ENCODE measurements around the gene VWA5B1. TPM values are rescaled to one million over a fixed set of nuclear protein-coding genes. Genes with fewer than 3 reads are reported as not detected.

The VWA5B1 gene
- total RNA-seq, 2 experiments from 2014 or later, result not detected

GRCh38 chr1:20344738-20345137 is 54.1 kb downstream of the VWA5B1 start:
- intact Hi-C loops (cut with micrococcal nuclease), result no loop called here
- DNase-seq, result no peak
- POLR2A ChIA-PET, result no interaction called here
- ATAC-seq, result no peak
- Mint-ChIP-seq H3K27ac (no peak overlapping the region), H3K9me3 (peaks cover 5% of the 10 kb centered on the region), H3K4me3 (no peak overlapping the region), H3K36me3 (ENCODE audit: low read depth) (no peaks in the 10 kb centered on the region), H3K4me1 (ENCODE audit: low read depth) (peaks cover 6% of the 10 kb centered on the region), H3K27me3 (peaks cover 30% of the 10 kb centered on the region)
- no peak for TF ChIP-seq CTCF (IDR thresholded peaks at IDR 0.05)
- CTCF ChIA-PET, result interaction anchor here (0.7 to 1.5 kb wide), 2 partner anchors 17 to 133 kb away, joined by 3 to 6 read pairs; no protein-coding TSS in a partner anchor

GRCh38 chr1:20345419-20345818 is 54.7 kb downstream of the VWA5B1 start:
- intact Hi-C loops (cut with micrococcal nuclease), result no loop called here
- Mint-ChIP-seq H3K4me1 (ENCODE audit: low read depth) (peaks cover 6% of the 10 kb centered on the region), H3K36me3 (ENCODE audit: low read depth) (no peaks in the 10 kb centered on the region), H3K27me3 (peaks cover 30% of the 10 kb centered on the region), H3K4me3 (no peak overlapping the region), H3K27ac (no peak overlapping the region), H3K9me3 (peaks cover 5% of the 10 kb centered on the region)
- DNase-seq, result no peak
- no peak for ATAC-seq
- CTCF ChIA-PET, result interaction anchor here (0.7 to 1.5 kb wide), 2 partner anchors 16 to 133 kb away, joined by 3 to 6 read pairs; no protein-coding TSS in a partner anchor
- POLR2A ChIA-PET, result no interaction called here
- TF ChIP-seq CTCF (IDR thresholded peaks at IDR 0.05), result no peak

GRCh38 chr1:20346433-20346832 is 55.8 kb downstream of the VWA5B1 start:
- intact Hi-C loops (cut with micrococcal nuclease), result no loop called here
- CTCF ChIA-PET, result interaction anchor here (0.7 kb wide), 1 partner anchor 153 kb away, joined by 3 read pairs; no protein-coding TSS in a partner anchor
- Mint-ChIP-seq H3K4me3 (no peak overlapping the region), H3K27ac (no peak overlapping the region), H3K36me3 (ENCODE audit: low read depth) (no peaks in the 10 kb centered on the region), H3K27me3 (peaks cover 27% of the 10 kb centered on the region), H3K9me3 (peaks cover 5% of the 10 kb centered on the region), H3K4me1 (ENCODE audit: low read depth) (peaks cover 6% of the 10 kb centered on the region)
- DNase-seq, result no peak
- TF ChIP-seq CTCF (IDR thresholded peaks at IDR 0.05), result no peak
- POLR2A ChIA-PET, result no interaction called here
- no peak for ATAC-seq

- H3K4me1 Mint-ChIP-seq (ENCODE audit: low read depth), result peaks cover 6% of the 10 kb centered on the region
- intact Hi-C loops (cut with micrococcal nuclease), result no loop called here
- ChIA-PET POLR2A (no interaction called here), CTCF (no interaction called here)
- DNase-seq (no peak), ATAC-seq (no peak)
- H3K36me3 Mint-ChIP-seq (ENCODE audit: low read depth), result no peaks in the 10 kb centered on the region
- no peak for TF ChIP-seq CTCF (IDR thresholded peaks at IDR 0.05)
- H3K27me3 Mint-ChIP-seq, result peaks cover 21% of the 10 kb centered on the region
- H3K4me3 Mint-ChIP-seq, result no peak overlapping the region
- peaks cover 5% of the 10 kb centered on the region for H3K9me3 Mint-ChIP-seq
- H3K27ac Mint-ChIP-seq, result no peak overlapping the region
These were observed 57.0 kb downstream of the VWA5B1 start for GRCh38 chr1:20347699-20348098.

GRCh38 chr1:20348326-20348915 is 57.7 kb downstream of the VWA5B1 start:
- no peak for TF ChIP-seq CTCF (IDR thresholded peaks at IDR 0.05)
- CTCF ChIA-PET, result no interaction called here

More at GRCh38 chr1:20348326-20348915, 57.7 kb downstream of the VWA5B1 start:
- Mint-ChIP-seq H3K4me3 (no peak overlapping the region), H3K9me3 (peaks cover 5% of the 10 kb centered on the region), H3K4me1 (ENCODE audit: low read depth) (peaks cover 6% of the 10 kb centered on the region), H3K27ac (no peak overlapping the region), H3K27me3 (peaks cover 24% of the 10 kb centered on the region), H3K36me3 (ENCODE audit: low read depth) (no peaks in the 10 kb centered on the region)
- ATAC-seq, result no peak
- intact Hi-C loops (cut with micrococcal nuclease), result no loop called here
- DNase-seq, result no peak
- POLR2A ChIA-PET, result no interaction called here
